H9 (cell line): ENCODE measurements around the gene SLC35F3. TPM values are rescaled to one million over a fixed set of nuclear protein-coding genes. Genes with fewer than 3 reads are reported as not detected.

Experiments used
- DNase-seq: peaks from one replicate; pipeline ENCODE4 v3.0.0-alpha.2; 2017
- H2AFZ ChIP-seq: one replicate; pipeline ENCODE4 v1.6.1; 2013; ENCODE audit warnings: mild to moderate bottlenecking, low read length, control low read depth, moderate library complexity
- H2AK5ac ChIP-seq: 2 replicates; pipeline ENCODE4 v1.6.1; 2013; ENCODE audit warnings: low read length, control low read depth, mixed read lengths; ENCODE audit not compliant: insufficient read length
- H2BK120ac ChIP-seq: one replicate; pipeline ENCODE4 v1.6.1; 2013; ENCODE audit warnings: low read depth, mild to moderate bottlenecking, low read length, control low read depth, inconsistent platforms; ENCODE audit not compliant: poor library complexity, severe bottlenecking
- H2BK12ac ChIP-seq: 2 replicates; pipeline ENCODE4 v1.6.1; 2013; ENCODE audit warnings: low read length, control low read depth, mixed read lengths, low read depth; ENCODE audit not compliant: insufficient read length
- H2BK15ac ChIP-seq: 2 replicates; pipeline ENCODE4 v1.6.1; 2013; ENCODE audit warnings: low read depth, low read length, control low read depth
- H2BK20ac ChIP-seq: one replicate; pipeline ENCODE4 v1.6.1; 2013; ENCODE audit warnings: low read depth, mild to moderate bottlenecking, low read length, control low read depth, inconsistent platforms; ENCODE audit not compliant: poor library complexity, severe bottlenecking
- H2BK5ac ChIP-seq: 2 replicates; pipeline ENCODE4 v1.6.1; 2013; ENCODE audit warnings: low read length, control low read depth, mixed read lengths; ENCODE audit not compliant: insufficient read length
- H3K14ac ChIP-seq: 2 replicates; pipeline ENCODE4 v1.6.1; 2013; ENCODE audit warnings: low read length, control low read depth; ENCODE audit not compliant: insufficient read depth
- H3K18ac ChIP-seq: 2 replicates; pipeline ENCODE4 v1.6.1; 2013; ENCODE audit warnings: low read depth, mild to moderate bottlenecking, mixed read lengths, low read length, control low read depth; ENCODE audit not compliant: insufficient read length
- H3K23ac ChIP-seq: 2 replicates; pipeline ENCODE4 v1.6.1; 2013; ENCODE audit warnings: low read length, control low read depth, mixed read lengths, low read depth; ENCODE audit not compliant: insufficient read length
- H3K23me2 ChIP-seq: 2 replicates; pipeline ENCODE4 v1.6.1; 2013; ENCODE audit warnings: low read depth, mild to moderate bottlenecking, mixed read lengths, low read length, control low read depth; ENCODE audit not compliant: insufficient read length, poor library complexity, severe bottlenecking
- H3K27ac ChIP-seq: 2 replicates; pipeline ENCODE4 v1.5.1; 2013; ENCODE audit warnings: low read length, control low read depth, mixed read lengths, low read depth; ENCODE audit not compliant: insufficient read length
- H3K27me3 ChIP-seq: 2 replicates; pipeline ENCODE4 v1.6.1; 2013; ENCODE audit warnings: low read length, control low read depth, inconsistent platforms; ENCODE audit not compliant: insufficient read depth
- H3K4ac ChIP-seq: 2 replicates; pipeline ENCODE4 v1.6.1; 2013; ENCODE audit warnings: low read depth, mild to moderate bottlenecking, control low read depth, inconsistent platforms, low read length, moderate library complexity
- H3K4me1 ChIP-seq: 2 replicates; pipeline ENCODE4 v1.6.1; 2013; ENCODE audit warnings: low read length, control low read depth, inconsistent platforms; ENCODE audit not compliant: insufficient read depth
- H3K4me2 ChIP-seq: 2 replicates; pipeline ENCODE4 v1.6.1; 2013; ENCODE audit warnings: low read length, control low read depth, mixed read lengths; ENCODE audit not compliant: insufficient read length, insufficient read depth
- H3K56ac ChIP-seq: 2 replicates; pipeline ENCODE4 v1.6.1; 2013; ENCODE audit warnings: low read depth, mild to moderate bottlenecking, mixed read lengths, low read length, control low read depth; ENCODE audit not compliant: insufficient read length
- H3K79me1 ChIP-seq: 2 replicates; pipeline ENCODE4 v1.6.1; 2013; ENCODE audit warnings: low read depth, mild to moderate bottlenecking, moderate library complexity, low read length, control low read depth, inconsistent platforms; ENCODE audit not compliant: insufficient read depth, poor library complexity, severe bottlenecking
- H3K79me2 ChIP-seq: 2 replicates; pipeline ENCODE4 v1.6.1; 2013; ENCODE audit warnings: low read length, control low read depth, inconsistent platforms; ENCODE audit not compliant: insufficient read depth
- H3K9ac ChIP-seq: 2 replicates; pipeline ENCODE4 v1.6.1; 2013; ENCODE audit warnings: low read length, control low read depth, mixed read lengths; ENCODE audit not compliant: insufficient read length; ENCODE audit errors: extremely low read depth
- H3K9me3 ChIP-seq: one replicate; pipeline ENCODE4 v1.6.1; 2013; ENCODE audit warnings: low read depth, low read length, inconsistent platforms; ENCODE audit not compliant: control insufficient read depth
- H3T11ph ChIP-seq: one replicate; pipeline ENCODE4 v1.6.1; 2013; ENCODE audit warnings: mild to moderate bottlenecking, low read length, control low read depth, inconsistent platforms
- H4K20me1 ChIP-seq: one replicate; pipeline ENCODE4 v1.6.1; 2013; ENCODE audit not compliant: control insufficient read depth, insufficient read length, insufficient read depth
- H4K5ac ChIP-seq: 2 replicates; pipeline ENCODE4 v1.6.1; 2013; ENCODE audit warnings: low read depth, mild to moderate bottlenecking, mixed read lengths, low read length, control low read depth; ENCODE audit not compliant: insufficient read length
- H4K8ac ChIP-seq: replicated peaks from 2 replicates; pipeline ENCODE4 v1.6.1; 2013; ENCODE audit warnings: low read length, control low read depth, mixed read lengths, low read depth; ENCODE audit not compliant: insufficient read length
- H4K91ac ChIP-seq: 2 replicates; pipeline ENCODE4 v1.6.1; 2013; ENCODE audit warnings: low read depth, mild to moderate bottlenecking, moderate library complexity, mixed read lengths, low read length, control low read depth; ENCODE audit not compliant: insufficient read length
- H3K27ac Mint-ChIP-seq, 3 experiments: 2 replicates in 2 of 3; 3 replicates in 1 of 3; pipeline ENCODE4 v1.8.0; 2020 to 2021; ENCODE audit warnings: mixed read lengths in 3 of 3, mild to moderate bottlenecking in 1 of 3, moderate library complexity in 1 of 3
- H3K27me3 Mint-ChIP-seq: 2 replicates; pipeline ENCODE4 v1.8.0; 2021; ENCODE audit warnings: low read depth, mild to moderate bottlenecking, moderate library complexity, mixed read lengths
- H3K36me3 Mint-ChIP-seq, 3 experiments: 2 replicates in 2 of 3; 3 replicates in 1 of 3; pipeline ENCODE4 v1.8.0; 2020 to 2021; ENCODE audit warnings: low read depth in 3 of 3, mixed read lengths in 3 of 3; ENCODE audit not compliant: insufficient read depth in 1 of 3
- H3K4me1 Mint-ChIP-seq, 2 experiments: 2 replicates each; pipeline ENCODE4 v1.8.0; 2020; ENCODE audit warnings: mixed read lengths in 2 of 2
- H3K4me3 Mint-ChIP-seq, 2 experiments: 2 replicates in 1 of 2; 3 replicates in 1 of 2; pipeline ENCODE4 v1.8.0; 2020 to 2021; ENCODE audit warnings: mild to moderate bottlenecking in 2 of 2, mixed read lengths in 2 of 2, moderate library complexity in 1 of 2
- H3K9me3 Mint-ChIP-seq, 2 experiments: 2 replicates in 1 of 2; 3 replicates in 1 of 2; pipeline ENCODE4 v1.8.0; 2020; ENCODE audit warnings: mild to moderate bottlenecking in 2 of 2, mixed read lengths in 2 of 2, moderate library complexity in 1 of 2
- WGBS: extraction: QIAGEN DNeasy Blood & Tissue Kit; methylation state at CpG from one replicate; pipeline ENCODE4 v1.1.7; 2013; ENCODE audit warnings: missing lambda C conversion rate, low lambda C conversion rate, mixed read lengths; ENCODE audit not compliant: insufficient read length; ENCODE audit errors: extremely low coverage; 5-methylcytosine and 5-hydroxymethylcytosine counted together
- total RNA-seq: library from RNA; stranded (reverse); gene quantifications from 2 replicates; pipeline ENCODE4 v1.2.1, GENCODE V29; 2021
- TF ChIP-seq, protein P1 (sequence below): fragments of 200-600 bp; sonication (generic); conservative IDR thresholded peaks from 3 replicates; pipeline ENCODE4 v1.8.0; 2021; ENCODE audit warnings: antibody characterized with exemption, mild to moderate bottlenecking

Gene SLC35F3
- total RNA-seq, 1 experiment from 2014 or later: 0.81 TPM

DNA sequence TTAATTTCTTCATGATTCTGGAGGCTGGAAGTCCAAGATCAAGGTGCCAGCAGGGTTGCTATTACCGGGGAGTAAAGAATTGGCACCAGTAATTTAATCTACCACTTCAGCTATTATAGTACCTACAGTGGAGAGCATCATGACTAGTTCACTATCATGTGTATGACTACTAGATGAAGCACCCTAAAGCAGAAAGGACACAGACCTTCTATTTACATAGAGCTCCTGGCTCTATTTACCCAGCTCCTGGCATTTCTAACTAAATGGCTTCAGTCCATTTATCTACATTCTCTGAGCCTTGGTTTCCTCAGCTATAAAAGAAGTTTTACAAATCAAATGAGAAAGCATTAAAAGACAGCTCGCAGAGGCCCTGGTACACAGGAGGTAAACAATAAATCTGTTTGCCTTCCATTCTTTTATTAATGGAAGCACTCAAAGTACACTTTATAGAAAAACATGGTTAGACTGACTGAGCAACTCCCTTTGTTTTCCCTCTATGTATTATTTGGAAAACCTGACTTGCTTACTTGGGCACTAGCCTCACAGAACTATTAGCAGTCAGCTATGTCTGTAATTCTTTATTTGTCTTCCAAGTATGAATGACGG is 203.0 kb downstream of the SLC35F3 start:
- Histone ChIP-seq H3K4me1 (no peaks in the 10 kb centered on the region), H3K27me3 (no peaks in the 10 kb centered on the region), H3K4me2 (no peak overlapping the region), H3K4ac (no peak overlapping the region), H3K27ac (no peak overlapping the region), H3K56ac (no peak overlapping the region), H3K9me3 (no peaks in the 10 kb centered on the region), H3K79me1 (no peaks in the 10 kb centered on the region), H2BK12ac (no peak overlapping the region), H4K20me1 (no peaks in the 10 kb centered on the region), H3K18ac (no peak overlapping the region), H2BK5ac (no peak overlapping the region), H3K23ac (no peak overlapping the region), H2BK15ac (no peak overlapping the region), H4K8ac (no peak overlapping the region), H3K23me2 (no peaks in the 10 kb centered on the region), H4K5ac (no peak overlapping the region), H2AK5ac (no peak overlapping the region), H3K9ac (no peak overlapping the region), H2BK20ac (no peak overlapping the region), H2AFZ (no peak overlapping the region), H3K79me2 (no peaks in the 10 kb centered on the region), H3K14ac (no peak overlapping the region), H3T11ph (no peak overlapping the region), H4K91ac (no peak overlapping the region), H2BK120ac (no peak overlapping the region)
- no CpG with 5 or more reads among the region's 3 CpGs for WGBS
- DNase-seq: no peak
- Mint-ChIP-seq H3K27ac (no peak overlapping the region), H3K36me3 (no peaks in the 10 kb centered on the region), H3K27me3 (no peaks in the 10 kb centered on the region; the same call in 1 of the 2 replicates), H3K4me3 (no peak overlapping the region), H3K4me1 (peaks cover 4 to 6% of the 10 kb centered on the region in 2 experiments), H3K9me3 (no peaks in the 10 kb centered on the region)
- TF ChIP-seq, protein P1, sequence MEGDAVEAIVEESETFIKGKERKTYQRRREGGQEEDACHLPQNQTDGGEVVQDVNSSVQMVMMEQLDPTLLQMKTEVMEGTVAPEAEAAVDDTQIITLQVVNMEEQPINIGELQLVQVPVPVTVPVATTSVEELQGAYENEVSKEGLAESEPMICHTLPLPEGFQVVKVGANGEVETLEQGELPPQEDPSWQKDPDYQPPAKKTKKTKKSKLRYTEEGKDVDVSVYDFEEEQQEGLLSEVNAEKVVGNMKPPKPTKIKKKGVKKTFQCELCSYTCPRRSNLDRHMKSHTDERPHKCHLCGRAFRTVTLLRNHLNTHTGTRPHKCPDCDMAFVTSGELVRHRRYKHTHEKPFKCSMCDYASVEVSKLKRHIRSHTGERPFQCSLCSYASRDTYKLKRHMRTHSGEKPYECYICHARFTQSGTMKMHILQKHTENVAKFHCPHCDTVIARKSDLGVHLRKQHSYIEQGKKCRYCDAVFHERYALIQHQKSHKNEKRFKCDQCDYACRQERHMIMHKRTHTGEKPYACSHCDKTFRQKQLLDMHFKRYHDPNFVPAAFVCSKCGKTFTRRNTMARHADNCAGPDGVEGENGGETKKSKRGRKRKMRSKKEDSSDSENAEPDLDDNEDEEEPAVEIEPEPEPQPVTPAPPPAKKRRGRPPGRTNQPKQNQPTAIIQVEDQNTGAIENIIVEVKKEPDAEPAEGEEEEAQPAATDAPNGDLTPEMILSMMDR: no peak
